BE2C (cell line): ENCODE results near the gene CTCF.

Experiments used
- DNase-seq: peaks from one replicate; pipeline ENCODE4 v3.0.0-alpha.2; 2020
- H3K27me3 ChIP-seq: fragments of 250-450 bp; sonication (Bioruptor Pico); 2 replicates; pipeline ENCODE4 v1.5.1; 2020; ENCODE audit warnings: mild to moderate bottlenecking
- H3K36me3 ChIP-seq: fragments of 250-450 bp; sonication (Bioruptor Pico); 2 replicates; pipeline ENCODE4 v1.5.1; 2020; ENCODE audit warnings: mild to moderate bottlenecking
- H3K4me1 ChIP-seq: fragments of 250-450 bp; sonication (Bioruptor Pico); 2 replicates; pipeline ENCODE4 v1.5.1; 2020
- H3K4me3 ChIP-seq: 2 replicates; pipeline ENCODE4 v1.5.1; 2011; ENCODE audit warnings: low read depth, low read length
- H3K9me3 ChIP-seq: fragments of 250-450 bp; sonication (Bioruptor Pico); 2 replicates; pipeline ENCODE4 v1.5.1; 2020
- CTCF ChIP-seq: IDR thresholded peaks from 2 replicates; pipeline ENCODE4 v1.5.1; 2012; ENCODE audit warnings: mild to moderate bottlenecking, low read depth, low read length

CTCF gene

GRCh38 chr16:67661886-67662652 lies 99.7 kb downstream of the CTCF start:
- TF ChIP-seq CTCF: no peak
- no peaks in the 10 kb centered on the region; the same call in 1 of the 2 replicates for H3K36me3 ChIP-seq
- no peak overlapping the region for H3K4me3 ChIP-seq
- H3K4me1 ChIP-seq: no peaks in the 10 kb centered on the region; the same call in 1 of the 2 replicates
- peak; percentile 17 for DNase-seq
- no peaks in the 10 kb centered on the region for H3K27me3 ChIP-seq
- H3K9me3 ChIP-seq: no peaks in the 10 kb centered on the region

- Histone ChIP-seq H3K4me1 (peaks cover 3% of the 10 kb centered on the region), H3K36me3 (no peaks in the 10 kb centered on the region; the same call in 1 of the 2 replicates), H3K4me3 (no peak overlapping the region), H3K27me3 (no peaks in the 10 kb centered on the region), H3K9me3 (no peaks in the 10 kb centered on the region)
- TF ChIP-seq CTCF: no peak
- no peak for DNase-seq
Measured at GRCh38 chr16:67662653-67663010, 100.3 kb downstream of the CTCF start.

DNA sequence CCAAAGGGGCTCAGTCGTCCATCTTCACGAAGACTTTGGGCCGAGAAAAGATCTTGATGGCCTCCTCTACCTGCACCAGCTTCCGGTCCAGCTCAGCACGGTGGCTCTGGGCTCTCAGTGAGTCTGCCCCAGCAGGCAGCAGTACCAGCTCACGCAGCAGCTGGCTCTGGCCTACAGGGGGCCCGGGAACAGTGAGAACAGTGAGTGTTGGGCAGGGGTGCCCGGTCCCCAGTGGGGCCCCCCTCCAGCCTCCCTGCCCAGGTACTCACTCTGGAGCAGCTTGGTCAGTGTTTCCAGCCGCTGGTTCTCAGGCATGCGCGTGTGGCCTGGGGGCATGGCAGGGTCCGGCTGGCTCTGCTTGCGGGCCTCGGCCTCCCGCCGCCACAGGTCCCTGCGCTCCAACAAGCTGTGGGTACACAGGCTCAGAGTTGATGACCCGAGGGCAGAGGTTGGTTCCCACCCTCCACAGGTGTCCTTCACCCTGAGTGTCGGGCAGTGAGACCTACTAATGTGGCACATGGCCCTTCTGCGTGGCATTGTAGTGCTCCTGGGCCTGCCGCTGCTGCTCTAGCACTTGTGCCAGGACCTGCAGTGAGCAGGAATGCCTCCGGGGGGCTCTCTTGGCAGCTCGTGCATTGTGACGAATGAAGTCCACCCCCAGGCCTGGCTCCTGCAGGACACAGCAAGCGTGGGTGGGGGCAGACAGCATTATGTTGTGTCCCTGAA lies 101.0 kb downstream of the CTCF start:
- peak; percentile 68 for DNase-seq
- no peaks in the 10 kb centered on the region for H3K27me3 ChIP-seq
- TF ChIP-seq CTCF: peak; percentile 37; the same call in 1 of the 2 replicates
- no peaks in the 10 kb centered on the region for H3K9me3 ChIP-seq
- no peaks in the 10 kb centered on the region; the same call in 1 of the 2 replicates for H3K36me3 ChIP-seq
- peaks cover 5% of the 10 kb centered on the region for H3K4me1 ChIP-seq
- H3K4me3 ChIP-seq: no peak overlapping the region

GRCh38 chr16:67663877-67664222 lies 101.5 kb downstream of the CTCF start:
- no peak overlapping the region for H3K4me3 ChIP-seq
- H3K27me3 ChIP-seq: no peaks in the 10 kb centered on the region
- H3K36me3 ChIP-seq: no peaks in the 10 kb centered on the region; the same call in 1 of the 2 replicates
- H3K9me3 ChIP-seq: no peaks in the 10 kb centered on the region
- no peak for TF ChIP-seq CTCF
- no peak for DNase-seq
- H3K4me1 ChIP-seq: peaks cover 5% of the 10 kb centered on the region

GRCh38 chr16:67664258-67664657 lies 101.9 kb downstream of the CTCF start:
- no peak overlapping the region for H3K4me3 ChIP-seq
- DNase-seq: no peak
- no peaks in the 10 kb centered on the region for H3K9me3 ChIP-seq
- TF ChIP-seq CTCF: no peak
- peaks cover 5% of the 10 kb centered on the region for H3K4me1 ChIP-seq
- H3K36me3 ChIP-seq: no peaks in the 10 kb centered on the region
- no peaks in the 10 kb centered on the region for H3K27me3 ChIP-seq

GRCh38 chr16:67664871-67665270 lies 102.5 kb downstream of the CTCF start:
- Histone ChIP-seq H3K4me3 (no peak overlapping the region), H3K27me3 (no peaks in the 10 kb centered on the region), H3K9me3 (no peaks in the 10 kb centered on the region), H3K36me3 (no peaks in the 10 kb centered on the region), H3K4me1 (peaks cover 5% of the 10 kb centered on the region)
- DNase-seq: no peak
- TF ChIP-seq CTCF: no peak
